Esophagus muscularis mucosa (tissue), 4 donors: ENCODE measurements around the gene DAPK3. TPM values are rescaled to one million over a fixed set of nuclear protein-coding genes. Genes with fewer than 3 reads are reported as not detected.
A peak's percentile ranks its signal among the peaks of the same experiment; 100 is the strongest.

Experiments
- DNase-seq: peaks from one replicate; pipeline ENCODE4 v3.0.0-alpha.2; 2017; ENCODE audit errors: extremely low spot score
- H3K27ac ChIP-seq, 4 donors: fragments of 200-600 bp; sonication (generic); replicated peaks in 1 of 4; 1 replicate in 3 of 4; 2 replicates in 1 of 4; pipeline ENCODE4 v1.5.1; 2016 to 2019; ENCODE audit warnings: mild to moderate bottlenecking in 1 of 4
- H3K27me3 ChIP-seq, 4 donors: fragments of 200-600 bp; sonication (generic); one replicate each; pipeline versions ENCODE4 v1.5.1 to v1.6.0; 2016 to 2019
- H3K36me3 ChIP-seq, 4 donors: fragments of 200-600 bp; sonication (generic); one replicate each; pipeline ENCODE4 v1.5.1; 2016 to 2019
- H3K4me1 ChIP-seq, 4 donors: fragments of 200-600 bp; sonication (generic); one replicate each; pipeline ENCODE4 v1.5.1; 2016 to 2019
- H3K4me3 ChIP-seq, 4 donors: fragments of 200-600 bp; sonication (generic); 1 replicate in 2 of 4; 2 replicates in 2 of 4; pipeline ENCODE4 v1.5.1; 2016 to 2019; ENCODE audit warnings: mild to moderate bottlenecking in 4 of 4, moderate library complexity in 1 of 4
- H3K9me3 ChIP-seq, 4 donors: fragments of 200-600 bp; sonication (generic); 1 replicate in 3 of 4; 2 replicates in 1 of 4; pipeline ENCODE4 v1.5.1; 2016 to 2019
- CTCF ChIP-seq, 3 experiments: fragments of 200-600 bp in 2 of 3; fragments of 450-650 bp in 1 of 3; sonication (generic) in 2 of 3; IDR thresholded peaks; one replicate each; pipeline ENCODE4 v1.5.1; 2017 to 2019; ENCODE audit warnings: antibody characterized with exemption in 3 of 3, mild to moderate bottlenecking in 2 of 3, moderate library complexity in 1 of 3
- EP300 ChIP-seq: sonication (generic); formaldehyde crosslinking; IDR thresholded peaks from one replicate; pipeline ENCODE4 v1.6.1; 2017; ENCODE audit warnings: antibody characterized with exemption
- POLR2A ChIP-seq: fragments of 450-650 bp; IDR thresholded peaks from one replicate; pipeline ENCODE4 v1.6.1; 2017; ENCODE audit warnings: antibody characterized with exemption, moderate library complexity, mild to moderate bottlenecking, low read depth
- POLR2AphosphoS5 ChIP-seq, 2 donors: sonication (generic); formaldehyde crosslinking; IDR thresholded peaks; one replicate each; pipeline ENCODE4 v1.6.1; 2017; ENCODE audit warnings: antibody characterized with exemption in 2 of 2
- WGBS: methylation state at CpG from one replicate; pipeline ENCODE4 v1.1.5; 2018; 5-methylcytosine and 5-hydroxymethylcytosine counted together
- intact Hi-C: fragments of 100-400 bp; cut with DNase I; formaldehyde crosslinking; loops from one replicate; pipeline ENCODE4 v1.15.1; 2023
- total RNA-seq, 4 donors: library from RNA; depleted of rRNA; stranded (reverse); fragments of >200 nt; gene quantifications; one replicate each; pipeline versions ENCODE4 v1.1.0 to v1.2.1, GENCODE V29; 2016

DAPK3 gene
- total RNA-seq, 4 donors from 2014 or later: 140 to 226 (median 212) TPM

- intact Hi-C loops: loop anchor here (2.0 to 10.0 kb wide), 3 partner anchors 92 to 219 kb away; no protein-coding TSS in a partner anchor
- Histone ChIP-seq H3K4me3 (peak overlapping the region; percentile 71 to 99 (median 84)), H3K27ac (peak overlapping the region; percentile 93 to 98 (median 95)), H3K36me3 (peaks cover 32 to 36% (median 34%) of the 10 kb centered on the region in 4 donors), H3K4me1 (peaks cover 48 to 69% (median 63%) of the 10 kb centered on the region in 4 donors), H3K27me3 (no peaks in the 10 kb centered on the region), H3K9me3 (no peaks in the 10 kb centered on the region)
- TF ChIP-seq EP300: no peak
- TF ChIP-seq CTCF (IDR thresholded peaks at IDR 0.05): no peak
- TF ChIP-seq POLR2AphosphoS5 (IDR thresholded peaks at IDR 0.05): no peak
- 5% methylated on average over 19 of the region's 19 CpGs for WGBS
- no peak for DNase-seq
These were observed 14.9 kb upstream of the DAPK3 start for GRCh38 chr19:3985643-3986259.

DNA sequence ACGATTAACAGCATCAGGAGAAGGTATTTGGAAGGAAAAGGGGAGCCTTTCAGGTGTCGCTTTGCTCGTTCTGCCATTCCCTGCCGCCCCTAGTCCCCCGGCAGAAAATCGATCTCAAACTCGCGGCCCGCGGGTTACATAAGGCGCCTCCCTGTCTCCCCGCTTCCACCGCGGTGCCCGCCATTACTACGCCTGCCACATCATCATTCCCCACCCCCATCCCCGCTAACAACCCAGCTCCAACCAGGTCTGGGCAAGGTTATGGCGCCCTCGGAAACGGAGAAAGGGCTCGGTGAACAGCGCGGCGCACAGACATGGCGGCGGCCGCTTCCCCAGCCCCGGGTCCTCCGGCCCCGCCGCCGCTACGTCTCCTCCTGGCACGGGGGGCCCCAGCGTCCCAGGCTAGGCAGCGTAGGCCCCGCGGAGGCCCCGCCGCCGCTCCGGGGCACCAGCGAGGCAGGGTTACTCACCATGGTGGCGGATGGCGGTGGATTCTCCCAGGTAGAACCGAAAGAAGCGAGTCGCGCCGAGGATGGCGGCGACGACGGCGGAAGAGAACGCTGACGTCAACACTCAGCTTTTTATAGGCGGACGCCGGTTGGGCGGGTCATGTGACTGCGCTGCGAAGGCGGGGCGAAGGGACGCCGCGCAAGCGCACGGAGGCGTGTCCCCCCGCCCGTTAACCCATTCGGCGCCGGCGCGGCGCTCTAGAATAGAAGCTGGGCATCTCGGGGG is 14.2 kb upstream of the DAPK3 start, which contains the start of gene EEF2:
Gene EEF2 (minus strand): TSS at position 556 of the 735 bp plus-strand sequence. CDS start 83 bp downstream, at position 473.
- H3K4me3 ChIP-seq: peak within 1 kb of the TSS; percentile 71 to 99 (median 84)
- H3K9me3 ChIP-seq: no peaks in the 10 kb centered on the region
- H3K4me1 ChIP-seq: peaks cover 48 to 76% (median 65%) of the 10 kb centered on the region in 4 donors
- H3K36me3 ChIP-seq: peaks cover 39 to 43% (median 41%) of the 10 kb centered on the region in 4 donors
- peak; percentile 97 for DNase-seq
- peak; percentile 100 for TF ChIP-seq POLR2AphosphoS5 (IDR thresholded peaks at IDR 0.05)
- TF ChIP-seq EP300: no peak
- TF ChIP-seq CTCF (IDR thresholded peaks at IDR 0.05): peak in 1 of 3 experiments; percentile 27
- TF ChIP-seq POLR2A: peak; percentile 99
- intact Hi-C loops: loop anchor here (5.0 to 10.0 kb wide), 2 partner anchors 92 to 150 kb away; no protein-coding TSS in a partner anchor
- WGBS: 0% methylated on average over 33 of the region's 80 CpGs
- H3K27ac ChIP-seq: peak within 1 kb of the TSS; percentile 93 to 98 (median 95)
- H3K27me3 ChIP-seq: no peaks in the 10 kb centered on the region

GRCh38 chr19:3984584-3984907 is 13.6 kb upstream of the DAPK3 start:
- H3K9me3 ChIP-seq: no peaks in the 10 kb centered on the region
- peaks cover 44 to 48% (median 46%) of the 10 kb centered on the region in 4 donors for H3K36me3 ChIP-seq
- DNase-seq: no peak
- intact Hi-C loops: loop anchor here (10.0 kb wide), 1 partner anchor 150 kb away; no protein-coding TSS in a partner anchor
- H3K27ac ChIP-seq: peak overlapping the region; percentile 93 to 98 (median 95)
- WGBS: 2% methylated on average over 9 of the region's 10 CpGs
- peak overlapping the region; percentile 71 to 99 (median 84) for H3K4me3 ChIP-seq
- H3K27me3 ChIP-seq: no peaks in the 10 kb centered on the region
- peaks cover 48 to 81% (median 65%) of the 10 kb centered on the region in 4 donors for H3K4me1 ChIP-seq
- no peak for TF ChIP-seq CTCF (IDR thresholded peaks at IDR 0.05)
- TF ChIP-seq EP300: no peak
- no peak for TF ChIP-seq POLR2AphosphoS5 (IDR thresholded peaks at IDR 0.05)
- no peak for TF ChIP-seq POLR2A

DNA sequence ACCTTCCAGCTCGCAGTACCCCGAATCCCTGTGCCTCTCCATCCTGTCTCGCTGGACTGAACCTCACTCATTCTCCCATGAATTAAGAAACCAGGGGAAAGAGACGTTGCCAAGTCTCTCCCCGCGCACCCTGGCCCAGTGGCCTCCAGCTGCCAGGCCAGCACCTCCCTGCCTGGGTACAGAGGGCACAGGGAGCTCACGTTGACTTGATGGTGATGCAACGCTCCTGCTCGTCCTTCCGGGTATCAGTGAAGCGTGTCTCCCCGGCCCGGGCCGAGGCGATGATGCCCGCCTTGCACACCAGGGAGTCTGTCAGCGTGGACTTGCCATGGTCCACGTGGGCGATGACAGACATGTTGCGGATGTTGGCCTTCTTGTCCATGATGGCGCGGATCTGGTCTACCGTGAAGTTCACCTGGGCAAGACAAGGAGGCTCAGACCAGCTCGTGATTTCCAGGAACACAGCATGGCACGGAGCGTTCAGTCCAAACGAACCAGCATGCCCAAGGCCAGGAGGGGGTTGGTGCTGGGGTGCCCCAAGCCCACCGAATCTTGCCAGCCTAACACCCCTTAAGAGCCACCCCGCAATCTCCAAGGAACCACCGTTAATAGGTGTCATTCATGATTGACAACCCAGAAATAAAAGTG is 13.2 kb upstream of the DAPK3 start:
- Histone ChIP-seq H3K9me3 (no peaks in the 10 kb centered on the region), H3K36me3 (peaks cover 49 to 53% (median 51%) of the 10 kb centered on the region in 4 donors), H3K4me1 (peaks cover 48 to 85% (median 65%) of the 10 kb centered on the region in 4 donors), H3K27ac (peak overlapping the region; percentile 93 to 98 (median 95)), H3K4me3 (peak overlapping the region; percentile 71 to 99 (median 84)), H3K27me3 (no peaks in the 10 kb centered on the region)
- intact Hi-C loops: loop anchor here (10.0 kb wide), 1 partner anchor 151 kb away; no protein-coding TSS in a partner anchor
- TF ChIP-seq POLR2AphosphoS5 (IDR thresholded peaks at IDR 0.05): peak; percentile 34 to 49
- TF ChIP-seq EP300: no peak
- no peak for TF ChIP-seq CTCF (IDR thresholded peaks at IDR 0.05)
- no peak for TF ChIP-seq POLR2A
- WGBS: 27% methylated on average over 17 of the region's 30 CpGs
- no peak for DNase-seq
